DND-41 (cell line): ENCODE data around the gene FRS2.

Experiments used
- EZH2 ChIP-seq: IDR thresholded peaks from 3 replicates; pipeline ENCODE4 v1.6.1; 2012; ENCODE audit warnings: borderline replicate concordance, low read depth, mild to moderate bottlenecking, moderate library complexity, low read length, inconsistent platforms; ENCODE audit not compliant: severe bottlenecking
- TF ChIP-seq, protein P1 (sequence below): IDR thresholded peaks from 2 replicates; pipeline ENCODE4 v1.5.1; 2012; ENCODE audit warnings: borderline replicate concordance, low read length, moderate library complexity, mild to moderate bottlenecking; ENCODE audit not compliant: poor library complexity, severe bottlenecking; ENCODE audit errors: extremely low read depth

DNA sequence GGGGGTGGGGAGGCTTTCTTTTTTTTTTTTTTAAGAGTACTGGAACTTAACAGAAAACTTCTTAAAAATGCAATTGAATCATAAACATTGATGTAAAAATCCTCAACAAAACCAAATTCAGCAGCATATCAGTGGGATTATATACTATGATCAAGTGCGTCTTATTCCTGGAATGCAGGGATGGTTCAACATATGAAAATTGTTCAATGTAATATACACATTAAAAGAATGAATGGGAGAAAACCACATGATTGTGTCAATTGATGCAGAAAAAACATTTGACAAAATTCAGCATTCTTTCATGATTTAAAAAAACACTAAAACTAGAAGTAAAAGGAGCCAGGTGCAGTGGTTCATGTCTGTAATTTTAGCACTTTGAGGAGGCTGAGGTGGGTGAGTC lies 73.9 kb downstream of the FRS2 start:
- TF ChIP-seq, protein P1, sequence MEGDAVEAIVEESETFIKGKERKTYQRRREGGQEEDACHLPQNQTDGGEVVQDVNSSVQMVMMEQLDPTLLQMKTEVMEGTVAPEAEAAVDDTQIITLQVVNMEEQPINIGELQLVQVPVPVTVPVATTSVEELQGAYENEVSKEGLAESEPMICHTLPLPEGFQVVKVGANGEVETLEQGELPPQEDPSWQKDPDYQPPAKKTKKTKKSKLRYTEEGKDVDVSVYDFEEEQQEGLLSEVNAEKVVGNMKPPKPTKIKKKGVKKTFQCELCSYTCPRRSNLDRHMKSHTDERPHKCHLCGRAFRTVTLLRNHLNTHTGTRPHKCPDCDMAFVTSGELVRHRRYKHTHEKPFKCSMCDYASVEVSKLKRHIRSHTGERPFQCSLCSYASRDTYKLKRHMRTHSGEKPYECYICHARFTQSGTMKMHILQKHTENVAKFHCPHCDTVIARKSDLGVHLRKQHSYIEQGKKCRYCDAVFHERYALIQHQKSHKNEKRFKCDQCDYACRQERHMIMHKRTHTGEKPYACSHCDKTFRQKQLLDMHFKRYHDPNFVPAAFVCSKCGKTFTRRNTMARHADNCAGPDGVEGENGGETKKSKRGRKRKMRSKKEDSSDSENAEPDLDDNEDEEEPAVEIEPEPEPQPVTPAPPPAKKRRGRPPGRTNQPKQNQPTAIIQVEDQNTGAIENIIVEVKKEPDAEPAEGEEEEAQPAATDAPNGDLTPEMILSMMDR: no peak
- no peak for TF ChIP-seq EZH2
